ENCODE results near the gene ALAD. TPM values are rescaled to one million over a fixed set of nuclear protein-coding genes. Genes with fewer than 3 reads are reported as not detected.
"Not testable (repeated sequence)": the region's sequence is repeated elsewhere in the genome, so short reads cannot be mapped to it uniquely, and the experiment has no call there.

Gene ALAD
- total RNA-seq, 6 experiments from 2014 or later, result 27.8 to 31.0 (median 30.3) TPM

GRCh38 chr9:113409883-113410206 is 8.8 kb upstream of the ALAD start:
- no peak for DNase-seq
- Mint-ChIP-seq H3K27ac (peak overlapping the region; percentile 99), H3K9me3 (no peaks in the 10 kb centered on the region), H3K27me3 (ENCODE audit: insufficient read depth) (peaks cover 1% of the 10 kb centered on the region; the same call in 1 of the 2 replicates), H3K4me1 (ENCODE audit: low read depth) (peaks cover 32% of the 10 kb centered on the region), H3K4me3 (peak overlapping the region; percentile 95), H3K36me3 (ENCODE audit: low read depth) (peaks cover 24% of the 10 kb centered on the region)
- no peak for TF ChIP-seq CTCF (IDR thresholded peaks at IDR 0.05)

- Mint-ChIP-seq H3K36me3 (ENCODE audit: low read depth) (peaks cover 24% of the 10 kb centered on the region), H3K4me1 (ENCODE audit: low read depth) (peaks cover 32% of the 10 kb centered on the region), H3K27me3 (ENCODE audit: insufficient read depth) (peaks cover 1% of the 10 kb centered on the region; the same call in 1 of the 2 replicates), H3K9me3 (no peaks in the 10 kb centered on the region), H3K4me3 (peak overlapping the region; percentile 95), H3K27ac (peak overlapping the region; percentile 99)
- no peak for DNase-seq
- no peak for TF ChIP-seq CTCF (IDR thresholded peaks at IDR 0.05)
These were observed 8.4 kb upstream of the ALAD start for GRCh38 chr9:113409481-113409880.

- H3K9me3 Mint-ChIP-seq; H3K4me3 Mint-ChIP-seq; H3K27me3 Mint-ChIP-seq (ENCODE audit: insufficient read depth): not testable (repeated sequence)
- Mint-ChIP-seq H3K4me1 (ENCODE audit: low read depth) (peaks cover 32% of the 10 kb centered on the region), H3K36me3 (ENCODE audit: low read depth) (peaks cover 24% of the 10 kb centered on the region), H3K27ac (peak overlapping the region; percentile 47; the same call in 1 of the 2 replicates)
- peak; percentile 88 for TF ChIP-seq CTCF (IDR thresholded peaks at IDR 0.05)
- peak; percentile 74 for DNase-seq
These were observed 5.9 kb upstream of the ALAD start for GRCh38 chr9:113406873-113407511.

GRCh38 chr9:113406353-113406752 is 5.3 kb upstream of the ALAD start:
- Mint-ChIP-seq H3K36me3 (ENCODE audit: low read depth) (peaks cover 24% of the 10 kb centered on the region), H3K4me1 (ENCODE audit: low read depth) (peaks cover 38% of the 10 kb centered on the region)
- not testable (repeated sequence) for H3K9me3 Mint-ChIP-seq; H3K27ac Mint-ChIP-seq; H3K27me3 Mint-ChIP-seq (ENCODE audit: insufficient read depth); H3K4me3 Mint-ChIP-seq; DNase-seq

- H3K4me3 Mint-ChIP-seq, result no peak overlapping the region
These were observed 2.6 kb upstream of the ALAD start for GRCh38 chr9:113403646-113404045.

More at GRCh38 chr9:113403646-113404045, 2.6 kb upstream of the ALAD start:
- Mint-ChIP-seq H3K9me3 (no peaks in the 10 kb centered on the region), H3K36me3 (ENCODE audit: low read depth) (peaks cover 13% of the 10 kb centered on the region), H3K27ac (no peak overlapping the region), H3K4me1 (ENCODE audit: low read depth) (peaks cover 44% of the 10 kb centered on the region), H3K27me3 (ENCODE audit: insufficient read depth) (no peaks in the 10 kb centered on the region)
- no peak for DNase-seq
- TF ChIP-seq CTCF (IDR thresholded peaks at IDR 0.05), result no peak
